Gastrocnemius medialis (tissue), 4 donors: ENCODE results near the gene MGAT4C.

Experiments used
- POLR2A ChIP-seq, 2 donors: fragments of 450-650 bp; IDR thresholded peaks; one replicate each; pipeline ENCODE4 v1.6.1; 2017; ENCODE audit warnings: antibody characterized with exemption in 2 of 2, mild to moderate bottlenecking in 2 of 2, moderate library complexity in 2 of 2
- TF ChIP-seq, protein P1 (sequence below), 5 experiments: fragments of 450-650 bp in 3 of 5; fragments of 200-600 bp in 2 of 5; sonication (generic) in 2 of 5; IDR thresholded peaks in 4 of 5; conservative IDR thresholded peaks in 1 of 5; 1 replicate in 4 of 5; 2 replicates in 1 of 5; pipeline ENCODE4 v1.5.1; 2016 to 2019; ENCODE audit warnings: antibody characterized with exemption in 5 of 5, mild to moderate bottlenecking in 3 of 5, moderate library complexity in 3 of 5

GRCh38 chr12:86228656-86229055, 27.5 kb downstream of the MGAT4C start:
- TF ChIP-seq, protein P1, sequence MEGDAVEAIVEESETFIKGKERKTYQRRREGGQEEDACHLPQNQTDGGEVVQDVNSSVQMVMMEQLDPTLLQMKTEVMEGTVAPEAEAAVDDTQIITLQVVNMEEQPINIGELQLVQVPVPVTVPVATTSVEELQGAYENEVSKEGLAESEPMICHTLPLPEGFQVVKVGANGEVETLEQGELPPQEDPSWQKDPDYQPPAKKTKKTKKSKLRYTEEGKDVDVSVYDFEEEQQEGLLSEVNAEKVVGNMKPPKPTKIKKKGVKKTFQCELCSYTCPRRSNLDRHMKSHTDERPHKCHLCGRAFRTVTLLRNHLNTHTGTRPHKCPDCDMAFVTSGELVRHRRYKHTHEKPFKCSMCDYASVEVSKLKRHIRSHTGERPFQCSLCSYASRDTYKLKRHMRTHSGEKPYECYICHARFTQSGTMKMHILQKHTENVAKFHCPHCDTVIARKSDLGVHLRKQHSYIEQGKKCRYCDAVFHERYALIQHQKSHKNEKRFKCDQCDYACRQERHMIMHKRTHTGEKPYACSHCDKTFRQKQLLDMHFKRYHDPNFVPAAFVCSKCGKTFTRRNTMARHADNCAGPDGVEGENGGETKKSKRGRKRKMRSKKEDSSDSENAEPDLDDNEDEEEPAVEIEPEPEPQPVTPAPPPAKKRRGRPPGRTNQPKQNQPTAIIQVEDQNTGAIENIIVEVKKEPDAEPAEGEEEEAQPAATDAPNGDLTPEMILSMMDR (IDR thresholded peaks at IDR 0.05 in 4 of 5, conservative IDR thresholded peaks at IDR 0.05 in 1 of 5) = no peak
- no peak for TF ChIP-seq POLR2A (IDR thresholded peaks at IDR 0.05)
